Activated CD8-positive, alpha-beta memory T cell treated with anti-CD3 and anti-CD28 coated beads, Interleukin-2, amount 50 U/mL, for 24 hours (primary cell): ENCODE results near the gene MAGEB10.
"Not testable (repeated sequence)": the region's sequence is repeated elsewhere in the genome, so short reads cannot be mapped to it uniquely, and the experiment has no call there.

ENCODE experiments used
- DNase-seq: peaks from one replicate; pipeline ENCODE4 v3.0.0-alpha.2; 2020; ENCODE audit errors: extremely low read depth

The MAGEB10 gene

GRCh38 chrX:27807690-27808089, at the start of gene MAGEB10:
TSS of gene MAGEB10 (plus strand) at chrX:27807990. CDS start at chrX:27821307, 13,317 bp downstream.
- DNase-seq = no peak

DNA sequence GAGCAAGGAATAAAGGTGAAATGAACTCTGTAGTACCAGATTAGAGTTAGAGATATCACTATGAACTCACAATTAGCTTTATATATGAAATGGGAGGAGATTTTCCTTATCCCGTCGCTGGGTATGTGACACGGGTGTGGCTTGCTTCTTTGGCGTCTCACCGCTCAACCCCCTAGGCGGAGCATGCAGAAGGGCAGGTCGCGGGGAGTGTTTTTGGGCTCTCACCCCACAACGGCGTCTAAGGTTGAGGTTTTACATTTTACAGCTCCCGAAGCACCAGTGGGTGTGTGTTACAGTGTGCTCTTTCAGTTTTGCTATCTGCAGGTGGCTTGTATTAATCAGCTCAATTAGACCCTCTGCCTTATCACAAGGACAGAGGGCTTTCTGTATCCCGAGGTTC, 42.1 kb upstream of the MAGEB10 start:
- no peak for DNase-seq

DNA sequence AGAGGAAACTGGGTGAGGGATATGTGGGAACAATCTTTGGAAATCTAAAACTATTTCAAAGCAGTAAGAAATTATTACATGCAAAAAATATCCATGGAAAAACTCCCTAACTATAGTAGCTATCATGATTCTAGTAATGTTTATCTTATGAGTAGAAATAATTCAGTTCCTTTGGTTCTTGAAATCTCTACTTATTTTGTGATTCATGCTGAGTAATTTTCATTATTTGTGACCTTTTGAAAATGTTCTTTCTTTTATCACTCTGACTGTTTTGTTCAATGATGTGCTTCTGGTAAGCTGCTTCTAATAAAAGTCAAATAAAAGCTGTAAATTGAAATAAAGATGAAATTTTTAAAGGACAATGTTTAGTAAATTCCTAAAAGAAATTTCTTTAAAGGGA, 40.4 kb upstream of the MAGEB10 start:
- DNase-seq = no peak

GRCh38 chrX:27775984-27776383, 31.8 kb upstream of the MAGEB10 start:
- DNase-seq = no peak

- DNase-seq = no peak
These were observed 11.0 kb upstream of the MAGEB10 start for GRCh38 chrX:27796640-27797257.

- DNase-seq = no peak
These were observed 10.2 kb upstream of the MAGEB10 start for GRCh38 chrX:27797575-27797974.

DNA sequence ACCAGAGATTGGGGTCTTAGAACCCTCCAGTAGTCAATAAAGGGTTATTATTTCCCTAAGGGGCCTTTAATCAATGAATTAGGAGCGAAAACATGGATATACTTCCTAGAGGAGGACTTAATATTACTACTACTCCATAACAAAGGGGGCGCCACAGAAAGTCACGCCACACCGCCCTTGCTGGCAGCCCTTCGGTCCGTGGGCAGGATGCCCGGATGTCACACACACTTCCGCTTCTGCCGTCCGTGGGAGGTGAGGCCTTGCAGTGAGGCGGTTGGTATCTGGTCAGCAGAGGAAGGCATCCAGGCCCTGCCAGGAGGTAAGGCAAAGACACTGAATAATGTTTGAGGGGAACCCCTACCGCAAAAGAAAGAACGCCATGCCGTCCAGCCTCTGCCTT, 436 bp downstream of the MAGEB10 start:
- DNase-seq = no peak

DNA sequence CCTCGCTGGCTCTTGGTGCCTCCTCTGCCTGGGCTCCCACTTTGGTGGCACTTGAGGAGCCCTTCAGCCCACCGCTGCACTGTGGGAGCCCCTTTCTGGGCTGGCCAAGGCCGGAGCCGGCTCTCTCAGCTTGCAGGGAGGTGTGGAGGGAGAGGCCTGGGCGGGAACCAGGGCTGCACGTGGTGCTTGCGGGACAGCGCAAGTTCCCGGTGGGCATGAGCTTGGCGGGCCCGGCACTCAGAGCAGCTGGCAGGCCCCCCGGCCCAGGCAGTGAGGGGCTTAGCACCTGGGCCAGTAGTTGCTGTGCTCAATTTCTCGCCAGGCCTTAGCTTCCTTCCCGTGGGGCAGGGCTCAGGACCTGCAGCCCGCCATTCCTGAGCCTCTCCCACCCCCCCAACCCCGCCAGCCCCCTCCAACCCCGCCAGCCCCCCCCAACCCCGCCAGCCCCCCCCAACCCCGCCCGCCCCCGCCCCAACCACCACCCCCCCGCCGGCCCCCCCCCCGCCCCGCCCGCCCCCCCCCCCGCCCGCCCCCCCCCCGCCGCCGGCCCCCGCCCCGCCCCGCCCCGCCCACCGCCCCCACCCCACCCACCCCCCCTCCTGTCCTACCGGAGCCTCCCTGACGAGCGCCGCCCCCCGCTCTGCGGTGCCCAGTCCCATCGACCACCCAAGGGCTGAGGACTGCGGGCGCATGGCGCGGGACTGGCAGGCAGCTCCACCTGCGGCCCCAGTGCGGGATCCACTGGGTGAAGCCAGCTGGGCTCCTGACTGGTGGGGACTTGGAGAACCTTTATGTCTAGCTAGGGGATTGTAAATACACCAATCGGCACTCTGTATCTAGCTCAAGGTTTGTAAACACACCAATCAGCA, 1.4 kb downstream of the MAGEB10 start:
- DNase-seq = not testable (repeated sequence)

- no peak for DNase-seq
These were observed 7.4 kb downstream of the MAGEB10 start for GRCh38 chrX:27815209-27815608.

GRCh38 chrX:27823812-27824211, 16.0 kb downstream of the MAGEB10 start:
- no peak for DNase-seq

DNA sequence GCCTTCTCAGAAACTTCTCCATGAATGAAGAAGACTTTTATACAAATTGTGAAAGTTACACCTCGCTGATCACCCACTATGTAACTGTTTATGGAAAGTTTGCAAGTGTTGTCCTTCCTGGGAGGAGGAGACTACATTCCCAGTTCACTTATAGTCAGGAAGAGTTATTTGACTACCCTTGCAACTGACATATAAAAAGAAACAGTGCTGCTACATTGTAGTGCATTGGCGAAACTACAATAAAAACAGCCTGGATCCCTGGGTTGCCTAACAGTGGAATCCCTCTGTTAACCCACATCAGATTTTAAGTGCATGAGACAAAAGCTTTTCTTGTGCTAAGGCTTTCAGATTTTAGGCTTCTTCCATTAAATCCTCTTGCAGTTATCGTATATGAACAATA, 30.4 kb downstream of the MAGEB10 start:
- no peak for DNase-seq

DNA sequence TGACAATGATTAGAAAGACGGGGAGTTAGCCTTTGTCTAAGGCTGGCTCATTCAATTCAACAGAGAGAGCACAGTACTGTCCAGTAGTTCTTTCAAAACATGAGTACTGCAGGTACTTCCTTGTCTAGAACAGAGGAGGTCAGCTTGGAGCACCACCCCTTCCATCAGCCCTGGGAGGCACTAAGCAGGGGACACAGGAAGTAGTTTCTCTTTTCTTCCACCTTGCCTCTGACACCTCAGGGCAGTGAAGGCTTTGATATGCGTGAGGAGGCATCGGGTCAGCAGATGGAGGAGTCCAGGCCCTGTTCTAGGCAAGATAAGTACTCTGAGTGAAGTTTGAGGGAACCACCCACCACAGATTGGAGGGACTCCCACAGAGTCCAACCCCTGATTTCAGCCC, 33.1 kb downstream of the MAGEB10 start:
- DNase-seq = no peak

DNA sequence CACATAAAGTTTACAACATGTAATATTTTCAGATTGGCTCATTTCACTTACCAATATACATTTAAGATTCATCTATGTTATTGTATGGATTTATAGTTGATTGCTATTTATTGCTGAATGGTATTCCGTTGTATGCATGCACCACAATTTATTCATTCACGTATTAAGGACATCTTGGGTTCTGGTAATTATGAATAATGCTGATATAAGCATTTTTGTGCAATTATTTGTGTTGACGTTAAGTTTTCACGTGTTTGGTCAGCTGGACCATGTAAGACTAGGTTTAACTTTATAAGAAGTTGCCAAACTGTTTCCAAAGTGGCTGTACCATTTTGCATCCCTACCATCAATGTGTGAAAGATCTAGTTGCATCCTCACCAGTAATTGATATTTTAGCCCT, 35.1 kb downstream of the MAGEB10 start:
- no peak for DNase-seq

DNA sequence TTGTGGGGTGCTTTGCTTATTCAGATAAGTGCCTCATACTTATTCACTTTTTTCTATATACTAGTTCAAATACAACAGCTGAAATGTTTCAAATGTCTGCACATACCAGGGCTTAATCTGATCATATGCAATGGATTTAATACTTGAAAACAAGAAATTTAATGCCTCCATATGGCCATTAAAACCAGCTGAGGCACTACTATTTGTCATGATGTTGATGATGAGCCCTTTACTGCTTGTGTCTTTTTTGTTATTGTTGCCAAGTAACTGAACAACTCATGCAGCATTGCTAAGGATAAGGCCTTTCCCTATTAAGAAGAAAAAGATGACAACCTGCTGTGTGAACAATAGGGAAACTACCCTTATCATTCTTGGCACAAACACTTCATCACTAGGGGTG, 52.5 kb downstream of the MAGEB10 start:
- DNase-seq = no peak

- no peak for DNase-seq
These were observed 56.0 kb downstream of the MAGEB10 start for GRCh38 chrX:27863809-27864208.
